ENCODE measurements around the gene DGKI. TPM values are rescaled to one million over a fixed set of nuclear protein-coding genes. Genes with fewer than 3 reads are reported as not detected.

Gene DGKI
- total RNA-seq, 1 donor from 2014 or later: 21.4 TPM

GRCh38 chr7:137507096-137507495 is 339.7 kb downstream of the DGKI start:
- Mint-ChIP-seq H3K9me3 (no peaks in the 10 kb centered on the region), H3K4me1 (no peaks in the 10 kb centered on the region), H3K27me3 (no peaks in the 10 kb centered on the region), H3K27ac (no peak overlapping the region), H3K36me3 (ENCODE audit: low read depth) (no peaks in the 10 kb centered on the region), H3K4me3 (no peak overlapping the region)
- intact Hi-C loops (cut with micrococcal nuclease): no loop called here
- DNase-seq: no peak

- no peaks in the 10 kb centered on the region for H3K27me3 Mint-ChIP-seq
- H3K4me1 Mint-ChIP-seq: no peaks in the 10 kb centered on the region
- no peaks in the 10 kb centered on the region for H3K9me3 Mint-ChIP-seq
- no peak overlapping the region for H3K27ac Mint-ChIP-seq
- DNase-seq: no peak
- intact Hi-C loops (cut with micrococcal nuclease): no loop called here
- H3K4me3 Mint-ChIP-seq: no peak overlapping the region
- no peaks in the 10 kb centered on the region for H3K36me3 Mint-ChIP-seq (ENCODE audit: low read depth)
Observed at GRCh38 chr7:137506031-137506430, 340.7 kb downstream of the DGKI start.

- Mint-ChIP-seq H3K4me3 (no peak overlapping the region), H3K9me3 (no peaks in the 10 kb centered on the region), H3K27me3 (no peaks in the 10 kb centered on the region), H3K36me3 (ENCODE audit: low read depth) (no peaks in the 10 kb centered on the region), H3K27ac (no peak overlapping the region), H3K4me1 (no peaks in the 10 kb centered on the region)
- DNase-seq: no peak
- intact Hi-C loops (cut with micrococcal nuclease): no loop called here
Observed at GRCh38 chr7:137501562-137501961, 345.2 kb downstream of the DGKI start.

GRCh38 chr7:137492889-137493288 is 353.9 kb downstream of the DGKI start:
- no peaks in the 10 kb centered on the region for H3K27me3 Mint-ChIP-seq
- peaks cover 10% of the 10 kb centered on the region for H3K9me3 Mint-ChIP-seq
- DNase-seq: no peak
- H3K4me1 Mint-ChIP-seq: no peaks in the 10 kb centered on the region
- intact Hi-C loops (cut with micrococcal nuclease): no loop called here
- H3K27ac Mint-ChIP-seq: no peak overlapping the region
- H3K36me3 Mint-ChIP-seq (ENCODE audit: low read depth): no peaks in the 10 kb centered on the region
- no peak overlapping the region for H3K4me3 Mint-ChIP-seq

- Mint-ChIP-seq H3K9me3 (peaks cover 7% of the 10 kb centered on the region), H3K4me3 (no peak overlapping the region), H3K36me3 (ENCODE audit: low read depth) (no peaks in the 10 kb centered on the region), H3K27me3 (no peaks in the 10 kb centered on the region), H3K27ac (no peak overlapping the region), H3K4me1 (no peaks in the 10 kb centered on the region)
- intact Hi-C loops (cut with micrococcal nuclease): no loop called here
- no peak for DNase-seq
Observed at GRCh38 chr7:137489880-137490279, 356.9 kb downstream of the DGKI start.

DNA sequence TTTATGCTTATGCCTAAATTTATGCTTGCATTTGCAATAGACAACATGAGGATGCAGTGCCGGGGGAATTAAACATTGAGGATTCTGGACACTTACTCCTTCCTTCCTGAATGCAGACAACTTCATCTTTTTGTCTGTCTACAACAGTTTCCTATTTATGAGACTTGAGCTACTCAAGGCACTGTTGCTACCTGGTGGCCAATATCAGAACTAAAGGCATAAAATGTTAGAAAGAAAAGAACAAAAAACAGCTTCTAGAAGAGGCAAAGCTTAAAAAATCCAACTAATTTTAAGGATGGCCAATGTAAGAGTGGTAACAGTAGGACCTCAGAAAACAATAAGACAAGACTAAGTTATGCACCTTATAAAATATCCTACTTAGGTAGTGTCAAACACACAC is 358.7 kb downstream of the DGKI start:
- H3K4me3 Mint-ChIP-seq: no peak overlapping the region
- no peaks in the 10 kb centered on the region for H3K36me3 Mint-ChIP-seq (ENCODE audit: low read depth)
- H3K27ac Mint-ChIP-seq: no peak overlapping the region
- intact Hi-C loops (cut with micrococcal nuclease): no loop called here
- no peak for DNase-seq
- no peaks in the 10 kb centered on the region for H3K4me1 Mint-ChIP-seq
- H3K27me3 Mint-ChIP-seq: no peaks in the 10 kb centered on the region
- no peaks in the 10 kb centered on the region for H3K9me3 Mint-ChIP-seq

DNA sequence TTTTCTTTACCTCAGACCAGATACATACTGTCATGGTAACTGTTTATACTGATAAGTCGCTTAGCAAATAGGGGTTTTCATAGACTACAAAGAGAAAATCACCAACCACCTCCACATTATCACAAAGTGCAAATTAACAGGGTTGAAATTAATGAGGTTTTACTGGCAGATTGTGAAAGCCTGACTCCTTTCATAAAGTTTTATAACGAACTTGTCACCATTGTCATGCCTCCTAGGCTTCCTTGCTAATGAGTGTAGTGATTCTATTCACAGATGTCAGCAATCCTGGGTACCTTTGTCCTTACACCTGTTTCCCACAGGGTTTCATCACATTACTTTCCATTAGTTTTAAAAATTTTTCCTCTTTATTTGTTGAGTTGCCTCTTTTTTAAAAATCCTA is 361.0 kb downstream of the DGKI start:
- Mint-ChIP-seq H3K4me1 (no peaks in the 10 kb centered on the region), H3K9me3 (no peaks in the 10 kb centered on the region), H3K36me3 (ENCODE audit: low read depth) (no peaks in the 10 kb centered on the region)

DNA sequence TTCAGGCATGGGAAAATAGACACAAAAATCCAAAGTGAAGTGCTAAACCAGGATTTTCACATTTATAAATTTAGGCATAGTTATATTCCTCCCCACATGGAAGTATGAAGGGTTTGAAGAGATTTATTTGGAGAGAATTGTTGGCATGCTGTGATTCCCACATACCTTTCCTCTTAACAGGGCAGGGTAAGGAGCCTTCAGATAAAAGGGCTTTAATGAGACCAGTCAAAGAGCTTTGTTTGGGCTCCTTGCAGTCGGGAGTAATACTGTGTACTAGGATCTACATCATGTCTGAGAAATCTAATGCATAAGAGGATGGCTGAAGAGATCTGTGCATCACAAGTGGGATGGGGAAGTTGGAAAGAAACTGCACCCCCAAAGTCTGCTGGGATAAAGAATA is 362.4 kb downstream of the DGKI start:
- Mint-ChIP-seq H3K9me3 (no peaks in the 10 kb centered on the region), H3K27me3 (no peaks in the 10 kb centered on the region), H3K4me1 (no peaks in the 10 kb centered on the region), H3K4me3 (no peak overlapping the region), H3K27ac (no peak overlapping the region), H3K36me3 (ENCODE audit: low read depth) (no peaks in the 10 kb centered on the region)
- no peak for DNase-seq
- intact Hi-C loops (cut with micrococcal nuclease): no loop called here

More for the DNA sequence above, 361.0 kb downstream of the DGKI start:
- Mint-ChIP-seq H3K27ac (no peak overlapping the region), H3K4me3 (no peak overlapping the region), H3K27me3 (no peaks in the 10 kb centered on the region)
- intact Hi-C loops (cut with micrococcal nuclease): no loop called here
- no peak for DNase-seq

DNA sequence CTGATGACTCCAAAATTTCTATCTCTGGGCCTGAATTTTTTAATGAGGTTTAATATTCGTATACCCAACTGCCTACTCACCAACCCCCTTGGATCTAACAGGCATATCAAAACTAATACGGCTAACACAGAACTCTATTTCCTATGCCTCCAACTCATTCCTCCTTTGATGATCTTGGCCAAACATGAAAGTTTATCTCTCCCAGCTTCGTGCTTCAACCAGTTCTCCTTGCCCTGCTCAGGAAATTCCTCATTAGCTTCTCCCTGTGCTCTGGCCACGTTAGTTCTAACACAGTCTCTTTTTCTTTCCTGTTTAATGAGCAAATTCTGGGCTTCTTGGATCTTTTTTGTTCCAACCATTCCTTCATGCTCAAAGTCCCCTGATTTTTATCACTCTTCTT is 364.3 kb downstream of the DGKI start:
- no peak for DNase-seq
- Mint-ChIP-seq H3K4me3 (no peak overlapping the region), H3K27me3 (no peaks in the 10 kb centered on the region), H3K36me3 (ENCODE audit: low read depth) (no peaks in the 10 kb centered on the region), H3K9me3 (no peaks in the 10 kb centered on the region), H3K27ac (no peak overlapping the region), H3K4me1 (no peaks in the 10 kb centered on the region)
- intact Hi-C loops (cut with micrococcal nuclease): no loop called here

DNA sequence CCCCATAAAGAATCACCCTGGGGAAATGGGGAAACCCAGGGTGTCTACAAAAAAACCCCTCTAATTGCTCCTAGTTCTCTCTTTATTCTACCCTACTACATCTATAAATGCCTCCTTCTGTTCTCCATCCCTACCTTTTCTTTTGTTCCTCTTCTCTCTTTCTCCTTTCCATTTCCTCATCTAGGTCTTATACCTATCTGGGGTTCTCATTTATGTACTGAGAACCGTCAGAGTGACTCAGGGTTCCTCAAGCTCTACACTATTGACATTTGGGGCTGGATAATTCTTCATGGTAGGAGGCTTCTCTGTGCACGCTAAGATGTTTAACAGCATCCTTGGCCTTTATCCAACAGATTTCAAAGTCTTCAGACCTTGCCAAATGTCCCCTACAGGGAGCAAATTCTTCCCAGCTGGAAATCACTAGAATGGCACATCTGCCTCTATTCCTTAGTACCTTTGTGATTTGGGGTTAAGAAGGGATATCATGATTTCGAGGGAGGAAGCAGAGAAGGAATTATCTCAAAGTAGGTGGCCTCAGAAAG is 365.9 kb downstream of the DGKI start:
- Mint-ChIP-seq H3K9me3 (no peaks in the 10 kb centered on the region), H3K27ac (no peak overlapping the region), H3K4me1 (no peaks in the 10 kb centered on the region), H3K4me3 (no peak overlapping the region), H3K36me3 (ENCODE audit: low read depth) (no peaks in the 10 kb centered on the region), H3K27me3 (no peaks in the 10 kb centered on the region)
- DNase-seq: no peak
- intact Hi-C loops (cut with micrococcal nuclease): no loop called here

- Mint-ChIP-seq H3K9me3 (no peaks in the 10 kb centered on the region), H3K27ac (no peak overlapping the region), H3K36me3 (ENCODE audit: low read depth) (no peaks in the 10 kb centered on the region), H3K4me3 (no peak overlapping the region), H3K27me3 (no peaks in the 10 kb centered on the region), H3K4me1 (no peaks in the 10 kb centered on the region)
- intact Hi-C loops (cut with micrococcal nuclease): no loop called here
- DNase-seq: no peak
Observed at GRCh38 chr7:137480401-137480800, 366.4 kb downstream of the DGKI start.

- Mint-ChIP-seq H3K4me3 (no peak overlapping the region), H3K4me1 (no peaks in the 10 kb centered on the region), H3K27me3 (no peaks in the 10 kb centered on the region), H3K9me3 (no peaks in the 10 kb centered on the region), H3K36me3 (ENCODE audit: low read depth) (no peaks in the 10 kb centered on the region), H3K27ac (no peak overlapping the region)
- intact Hi-C loops (cut with micrococcal nuclease): no loop called here
- no peak for DNase-seq
Observed at GRCh38 chr7:137476937-137477336, 369.8 kb downstream of the DGKI start.

DNA sequence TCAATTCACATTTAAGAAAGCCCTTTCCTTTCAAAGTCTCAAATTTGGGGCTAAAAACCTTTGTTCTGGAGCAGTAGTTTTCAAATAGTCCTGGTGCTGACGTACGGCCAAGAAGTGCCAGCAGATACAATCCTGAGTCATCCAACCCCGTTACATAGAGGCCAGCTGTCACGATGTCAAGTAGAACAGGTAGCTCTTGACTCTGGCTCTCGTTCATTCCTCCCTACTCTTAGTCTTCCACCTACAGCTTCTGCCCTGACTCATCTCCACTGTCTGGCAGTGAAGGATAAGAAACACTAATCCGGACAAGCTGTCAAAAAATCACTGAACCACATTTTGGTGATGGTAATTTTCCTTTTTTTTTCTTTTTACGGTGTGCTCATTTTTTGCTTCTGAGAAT is 370.8 kb downstream of the DGKI start:
- Mint-ChIP-seq H3K36me3 (ENCODE audit: low read depth) (no peaks in the 10 kb centered on the region), H3K27me3 (no peaks in the 10 kb centered on the region), H3K4me1 (no peaks in the 10 kb centered on the region), H3K4me3 (no peak overlapping the region), H3K27ac (no peak overlapping the region), H3K9me3 (no peaks in the 10 kb centered on the region)
- intact Hi-C loops (cut with micrococcal nuclease): no loop called here
- DNase-seq: no peak

GRCh38 chr7:137474540-137475026 is 372.2 kb downstream of the DGKI start:
- no peaks in the 10 kb centered on the region for H3K9me3 Mint-ChIP-seq
- H3K4me1 Mint-ChIP-seq: no peaks in the 10 kb centered on the region
- no peak overlapping the region for H3K27ac Mint-ChIP-seq
- H3K4me3 Mint-ChIP-seq: no peak overlapping the region
- DNase-seq: no peak
- no peaks in the 10 kb centered on the region for H3K36me3 Mint-ChIP-seq (ENCODE audit: low read depth)
- intact Hi-C loops (cut with micrococcal nuclease): no loop called here
- no peaks in the 10 kb centered on the region for H3K27me3 Mint-ChIP-seq

DNA sequence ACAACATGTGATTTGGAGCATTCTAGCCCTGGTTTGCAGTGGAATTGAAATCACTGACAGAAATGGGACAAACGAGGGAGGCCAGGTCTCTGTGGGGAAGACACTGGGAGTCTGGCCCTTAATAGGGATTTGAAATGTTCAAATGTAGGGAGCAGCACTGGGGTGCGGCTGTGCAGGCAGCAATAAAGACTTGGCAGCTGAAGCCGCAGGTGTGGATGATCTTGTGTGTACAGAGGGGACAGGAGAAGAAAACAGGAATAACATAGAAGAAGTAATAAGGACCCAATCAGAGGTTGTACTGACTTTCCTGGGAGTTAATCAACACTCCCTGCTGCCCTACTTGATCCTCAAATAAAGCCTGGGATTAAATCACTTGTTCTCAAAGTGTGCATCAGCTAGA is 375.6 kb downstream of the DGKI start:
- H3K4me3 Mint-ChIP-seq: no peak overlapping the region
- DNase-seq: no peak
- no peaks in the 10 kb centered on the region for H3K36me3 Mint-ChIP-seq (ENCODE audit: low read depth)
- H3K27ac Mint-ChIP-seq: no peak overlapping the region
- intact Hi-C loops (cut with micrococcal nuclease): no loop called here
- no peaks in the 10 kb centered on the region for H3K4me1 Mint-ChIP-seq
- H3K9me3 Mint-ChIP-seq: no peaks in the 10 kb centered on the region
- H3K27me3 Mint-ChIP-seq: peaks cover 1% of the 10 kb centered on the region

All from activated CD4-positive, alpha-beta T cell treated with anti-CD3 and anti-CD28 coated beads, Interleukin-2, amount 10 ng/mL, durations not matched to agents 24 days and 14 days (primary cell).